Fibroblast of villous mesenchyme (primary cell): ENCODE measurements around the gene TRPM2. TPM values are rescaled to one million over a fixed set of nuclear protein-coding genes. Genes with fewer than 3 reads are reported as not detected.

Source experiments
- DNase-seq: peaks from one replicate; pipeline ENCODE4 v3.0.0-alpha.2; 2010; ENCODE audit warnings: low read depth
- H3K4me3 ChIP-seq: 2 replicates; pipeline ENCODE4 v1.5.1; 2011; ENCODE audit warnings: low read depth, mild to moderate bottlenecking, low read length
- CTCF ChIP-seq: IDR thresholded peaks from 2 replicates; pipeline ENCODE4 v1.5.1; 2012; ENCODE audit warnings: low read depth, mild to moderate bottlenecking, low read length; ENCODE audit not compliant: insufficient read depth
- total RNA-seq: library from RNA; depleted of rRNA; stranded (reverse); fragments of >200 nt; gene quantifications from 2 replicates; pipeline ENCODE4 v1.2.3, GENCODE V29; 2012

TRPM2 gene
- total RNA-seq, 1 donor, result under 0.01 TPM

- no peak for TF ChIP-seq CTCF
- DNase-seq, result no peak
- H3K4me3 ChIP-seq, result no peak overlapping the region
Measured at GRCh38 chr21:44431300-44431699, 77.9 kb downstream of the TRPM2 start.

GRCh38 chr21:44432841-44433790 lies 79.7 kb downstream of the TRPM2 start:
- TF ChIP-seq CTCF, result no peak
- DNase-seq, result no peak
- no peak overlapping the region for H3K4me3 ChIP-seq

GRCh38 chr21:44433791-44434567 lies 80.6 kb downstream of the TRPM2 start:
- TF ChIP-seq CTCF, result no peak
- DNase-seq, result no peak
- H3K4me3 ChIP-seq, result no peak overlapping the region

- no peak overlapping the region for H3K4me3 ChIP-seq
- no peak for DNase-seq
- TF ChIP-seq CTCF, result no peak
Measured at GRCh38 chr21:44434568-44434925, 81.1 kb downstream of the TRPM2 start.

- no peak for TF ChIP-seq CTCF
- H3K4me3 ChIP-seq, result no peak overlapping the region
- no peak for DNase-seq
Measured at GRCh38 chr21:44434936-44435635, 81.7 kb downstream of the TRPM2 start.

GRCh38 chr21:44436111-44436611 lies 82.7 kb downstream of the TRPM2 start:
- H3K4me3 ChIP-seq, result no peak overlapping the region
- no peak for TF ChIP-seq CTCF
- no peak for DNase-seq
